GM15510 (cell line): ENCODE measurements around the gene SVOPL.

Source experiments
- POLR2A ChIP-seq: IDR thresholded peaks from 3 replicates; pipeline ENCODE4 v1.6.1; 2011; ENCODE audit warnings: borderline replicate concordance; ENCODE audit not compliant: insufficient read length; ENCODE audit errors: extremely low read depth

SVOPL gene

GRCh38 chr7:138668946-138669345 lies 32.2 kb downstream of the SVOPL start:
- TF ChIP-seq POLR2A: no peak

- no peak for TF ChIP-seq POLR2A
Observed at GRCh38 chr7:138668229-138668596, 32.9 kb downstream of the SVOPL start.

GRCh38 chr7:138667535-138668228 lies 33.5 kb downstream of the SVOPL start:
- no peak for TF ChIP-seq POLR2A

GRCh38 chr7:138666385-138666784 lies 34.8 kb downstream of the SVOPL start:
- TF ChIP-seq POLR2A: no peak

- no peak for TF ChIP-seq POLR2A
Observed at GRCh38 chr7:138665669-138666140, 35.5 kb downstream of the SVOPL start.

- TF ChIP-seq POLR2A: no peak
Observed at GRCh38 chr7:138665249-138665648, 35.9 kb downstream of the SVOPL start.

- TF ChIP-seq POLR2A: no peak
Observed at GRCh38 chr7:138663725-138664710, 37.1 kb downstream of the SVOPL start.

- TF ChIP-seq POLR2A: no peak
Observed at GRCh38 chr7:138662991-138663320, 38.2 kb downstream of the SVOPL start.

GRCh38 chr7:138662076-138662990 lies 38.8 kb downstream of the SVOPL start:
- TF ChIP-seq POLR2A: no peak

- TF ChIP-seq POLR2A: no peak
Observed at GRCh38 chr7:138661069-138661635, 40.0 kb downstream of the SVOPL start.

- no peak for TF ChIP-seq POLR2A
Observed at GRCh38 chr7:138658889-138659288, 42.3 kb downstream of the SVOPL start.

GRCh38 chr7:138657854-138658386 lies 43.2 kb downstream of the SVOPL start:
- TF ChIP-seq POLR2A: no peak

GRCh38 chr7:138656952-138657351 lies 44.2 kb downstream of the SVOPL start:
- no peak for TF ChIP-seq POLR2A

GRCh38 chr7:138654616-138655015 lies 46.5 kb downstream of the SVOPL start:
- TF ChIP-seq POLR2A: no peak
